Fibroblast of upper back skin (primary cell): ENCODE results near the gene XAGE3.

ENCODE experiments used
- DNase-seq: peaks from one replicate; pipeline ENCODE4 v3.0.0-alpha.2; 2013

XAGE3 gene

DNA sequence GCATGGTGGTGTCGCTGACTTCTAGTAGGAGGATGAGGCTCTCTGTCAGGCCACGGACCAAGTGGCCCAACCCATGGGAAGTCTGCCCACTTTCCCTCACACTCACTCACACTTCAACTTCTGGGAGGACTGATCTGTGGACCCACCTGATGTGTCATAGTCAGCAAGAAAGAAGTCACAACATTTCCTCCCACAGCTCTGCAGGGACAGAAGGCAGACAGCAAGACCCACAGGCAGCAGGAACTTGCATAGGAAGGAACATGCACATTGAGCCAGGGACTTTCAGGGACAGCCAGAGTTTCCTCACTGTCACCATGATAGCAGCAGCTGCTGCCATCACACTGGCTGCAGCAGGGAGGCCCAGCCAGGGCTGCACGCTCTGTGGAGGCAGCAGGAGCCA lies 37.3 kb downstream of the XAGE3 start:
- DNase-seq = no peak

DNA sequence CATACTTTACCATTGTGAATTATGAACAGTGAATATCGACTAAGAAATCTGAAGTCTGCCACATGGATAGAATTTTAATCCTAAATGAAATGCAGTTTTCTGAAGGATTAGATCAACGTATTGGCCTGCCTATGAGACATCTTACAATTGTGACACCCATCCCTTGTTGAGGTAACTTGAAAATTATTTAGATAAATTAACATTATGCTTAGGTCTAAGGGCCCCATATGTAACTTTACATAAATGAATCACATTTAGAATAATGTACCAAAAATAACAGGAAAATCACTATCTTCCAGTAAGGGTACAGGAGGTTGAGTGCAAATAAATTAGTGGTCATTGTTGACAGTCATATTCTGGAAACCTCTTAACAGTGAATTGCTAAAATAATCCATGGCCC lies 43.3 kb downstream of the XAGE3 start:
- DNase-seq = no peak

DNA sequence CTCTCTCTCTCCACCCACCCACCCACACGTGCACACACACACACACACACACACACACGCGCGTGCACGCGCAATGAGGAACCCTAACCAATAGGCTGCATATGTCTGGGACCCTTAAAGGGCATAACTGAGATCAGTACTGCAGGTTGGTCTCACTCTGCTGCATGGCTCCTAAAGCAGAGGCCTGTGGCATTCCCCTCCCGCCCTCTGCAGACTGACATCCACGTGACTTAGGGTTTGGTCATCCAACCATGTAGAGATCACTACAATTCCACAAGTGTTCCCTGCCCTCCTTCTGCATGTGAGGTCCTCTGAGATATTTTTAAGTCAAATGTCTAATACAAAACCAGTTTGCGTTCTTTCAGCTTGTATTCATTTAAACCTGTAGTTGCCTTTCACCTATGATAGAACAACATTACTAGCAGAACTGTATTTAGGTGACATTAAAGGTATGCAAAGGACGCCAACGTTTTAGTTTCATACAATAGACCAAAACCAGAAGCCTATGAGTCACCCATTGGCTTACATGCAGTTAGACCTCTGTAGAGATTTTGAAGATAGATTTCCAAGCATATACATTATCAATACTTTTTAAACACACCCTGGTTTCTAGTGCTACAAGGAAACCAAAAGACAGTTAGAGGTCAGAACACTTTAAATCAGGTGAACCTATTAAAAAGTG lies 46.7 kb downstream of the XAGE3 start:
- no peak for DNase-seq

DNA sequence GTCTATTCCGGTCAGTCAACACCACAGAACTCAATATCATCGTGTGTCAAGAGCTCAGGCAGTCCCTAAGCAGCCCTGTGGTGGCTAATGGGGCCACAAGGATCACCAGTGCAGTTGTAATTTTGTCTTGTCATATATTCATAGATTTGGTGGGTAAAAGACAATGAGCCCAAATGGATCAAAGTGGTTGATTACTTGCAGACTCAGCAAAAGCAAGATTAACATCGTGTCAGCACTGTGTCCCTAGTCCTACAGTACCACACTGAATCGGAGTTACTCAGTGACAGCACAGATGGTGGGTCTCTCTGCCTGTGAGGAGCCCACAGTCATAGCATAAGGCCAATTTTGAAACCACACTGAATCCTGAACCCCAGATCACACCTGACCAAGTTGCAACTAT lies 48.1 kb downstream of the XAGE3 start:
- DNase-seq = no peak
